ENCODE measurements around the gene DAZAP1.

DAZAP1 gene

GRCh38 chr19:1471010-1471514 lies 63.7 kb downstream of the DAZAP1 start:
- Histone ChIP-seq H2BK15ac (ENCODE audit: low read depth, poor library complexity, severe bottlenecking) (no peak overlapping the region), H3K9ac (ENCODE audit: low read length) (no peak overlapping the region), H3K4me1 (ENCODE audit: control insufficient read depth, insufficient read depth, low read depth, low read length) (peaks cover 69% of the 10 kb centered on the region), H2BK120ac (ENCODE audit: low read depth, low read length) (no peak overlapping the region), H4K91ac (ENCODE audit: low read length) (no peak overlapping the region), H3K18ac (ENCODE audit: low read depth in 1 of 2, low read length in 2 of 2) (no peak overlapping the region), H3K27ac (ENCODE audit: low read length, poor library complexity, severe bottlenecking) (no peak overlapping the region), H2AFZ (ENCODE audit: low read depth, low read length) (no peak overlapping the region), H3K4ac (ENCODE audit: low read depth in 1 of 2, low read length in 2 of 2) (no peak overlapping the region), H2AK5ac (ENCODE audit: low read length, severe bottlenecking) (no peak overlapping the region), H3K36me3 (ENCODE audit: control insufficient read depth in 1 of 2, insufficient read depth in 2 of 2, low read depth in 1 of 2, low read length in 2 of 2) (peaks cover 7 to 40% of the 10 kb centered on the region in 2 experiments), H3K23ac (ENCODE audit: low read length in 2 of 2) (peak overlapping the region in 1 of 2 experiments; percentile 70), H3K14ac (ENCODE audit: low read length in 2 of 2) (no peak overlapping the region), H4K8ac (ENCODE audit: low read length) (no peak overlapping the region), H3K9me3 (ENCODE audit: control insufficient read depth, low read length) (no peaks in the 10 kb centered on the region), H3K4me3 (ENCODE audit: insufficient read depth in 1 of 2, low read depth in 1 of 2, low read length in 2 of 2) (peak overlapping the region; percentile 5 to 37), H2BK12ac (ENCODE audit: low read length in 2 of 2) (no peak overlapping the region), H3K79me1 (replicated peaks; ENCODE audit: low read length, poor library complexity, severe bottlenecking) (peaks cover 35% of the 10 kb centered on the region), H3K4me2 (ENCODE audit: low read length, poor library complexity, severe bottlenecking) (peak overlapping the region; percentile 76), H2BK5ac (ENCODE audit: low read depth, low read length, poor library complexity, severe bottlenecking) (no peak overlapping the region), H3K27me3 (ENCODE audit: control insufficient read depth in 1 of 2, insufficient read depth in 1 of 2, low read length in 2 of 2) (peaks cover 38 to 64% of the 10 kb centered on the region in 2 experiments)
- DNase-seq: no peak
- 13% methylated on average over 28 of the region's 28 CpGs for WGBS

- Histone ChIP-seq H3K79me1 (replicated peaks; ENCODE audit: low read length, poor library complexity, severe bottlenecking) (peaks cover 37% of the 10 kb centered on the region), H2BK12ac (ENCODE audit: low read length in 2 of 2) (no peak overlapping the region), H3K4ac (ENCODE audit: low read depth in 1 of 2, low read length in 2 of 2) (no peak overlapping the region), H3K4me3 (ENCODE audit: insufficient read depth in 1 of 2, low read depth in 1 of 2, low read length in 2 of 2) (no peak overlapping the region), H3K23ac (ENCODE audit: low read length in 2 of 2) (peak overlapping the region in 1 of 2 experiments; percentile 70), H3K36me3 (ENCODE audit: control insufficient read depth in 1 of 2, insufficient read depth in 2 of 2, low read depth in 1 of 2, low read length in 2 of 2) (peaks cover 7 to 40% of the 10 kb centered on the region in 2 experiments), H4K91ac (ENCODE audit: low read length) (no peak overlapping the region), H3K14ac (ENCODE audit: low read length in 2 of 2) (no peak overlapping the region), H3K27ac (ENCODE audit: low read length, poor library complexity, severe bottlenecking) (no peak overlapping the region), H3K4me1 (ENCODE audit: control insufficient read depth, insufficient read depth, low read depth, low read length) (peaks cover 69% of the 10 kb centered on the region), H2BK15ac (ENCODE audit: low read depth, poor library complexity, severe bottlenecking) (no peak overlapping the region), H3K18ac (ENCODE audit: low read depth in 1 of 2, low read length in 2 of 2) (no peak overlapping the region), H3K4me2 (ENCODE audit: low read length, poor library complexity, severe bottlenecking) (no peak overlapping the region), H4K8ac (ENCODE audit: low read length) (no peak overlapping the region), H2BK120ac (ENCODE audit: low read depth, low read length) (no peak overlapping the region), H3K9ac (ENCODE audit: low read length) (no peak overlapping the region), H2AK5ac (ENCODE audit: low read length, severe bottlenecking) (no peak overlapping the region), H2AFZ (ENCODE audit: low read depth, low read length) (no peak overlapping the region), H2BK5ac (ENCODE audit: low read depth, low read length, poor library complexity, severe bottlenecking) (no peak overlapping the region), H3K9me3 (ENCODE audit: control insufficient read depth, low read length) (no peaks in the 10 kb centered on the region), H3K27me3 (ENCODE audit: control insufficient read depth in 1 of 2, insufficient read depth in 1 of 2, low read length in 2 of 2) (peaks cover 32 to 58% of the 10 kb centered on the region in 2 experiments)
- no peak for DNase-seq
- 44% methylated on average over 17 of the region's 24 CpGs for WGBS
Observed at GRCh38 chr19:1471515-1472160, 64.3 kb downstream of the DAZAP1 start.

GRCh38 chr19:1472231-1473084 lies 65.1 kb downstream of the DAZAP1 start:
- no peak overlapping the region for H2BK15ac ChIP-seq (ENCODE audit: low read depth, poor library complexity, severe bottlenecking)
- H2BK12ac ChIP-seq (ENCODE audit: low read length in 2 of 2): no peak overlapping the region
- no peak overlapping the region for H3K14ac ChIP-seq (ENCODE audit: low read length in 2 of 2)
- H3K79me1 ChIP-seq (replicated peaks; ENCODE audit: low read length, poor library complexity, severe bottlenecking): peaks cover 38% of the 10 kb centered on the region
- no peak overlapping the region for H3K27ac ChIP-seq (ENCODE audit: low read length, poor library complexity, severe bottlenecking)
- H3K4ac ChIP-seq (ENCODE audit: low read depth in 1 of 2, low read length in 2 of 2): no peak overlapping the region
- no peak overlapping the region for H3K9ac ChIP-seq (ENCODE audit: low read length)
- H2BK5ac ChIP-seq (ENCODE audit: low read depth, low read length, poor library complexity, severe bottlenecking): no peak overlapping the region
- no peak overlapping the region for H3K4me3 ChIP-seq (ENCODE audit: insufficient read depth in 1 of 2, low read depth in 1 of 2, low read length in 2 of 2)
- DNase-seq: no peak
- peaks cover 11 to 38% of the 10 kb centered on the region in 2 experiments for H3K36me3 ChIP-seq (ENCODE audit: control insufficient read depth in 1 of 2, insufficient read depth in 2 of 2, low read depth in 1 of 2, low read length in 2 of 2)
- no peak overlapping the region for H4K91ac ChIP-seq (ENCODE audit: low read length)
- no peak overlapping the region for H3K4me2 ChIP-seq (ENCODE audit: low read length, poor library complexity, severe bottlenecking)
- peak overlapping the region in 1 of 2 experiments; percentile 9 for H3K23ac ChIP-seq (ENCODE audit: low read length in 2 of 2)
- no peak overlapping the region for H3K18ac ChIP-seq (ENCODE audit: low read depth in 1 of 2, low read length in 2 of 2)
- H3K9me3 ChIP-seq (ENCODE audit: control insufficient read depth, low read length): no peaks in the 10 kb centered on the region
- no peak overlapping the region for H2AK5ac ChIP-seq (ENCODE audit: low read length, severe bottlenecking)
- 86% methylated on average over 43 of the region's 44 CpGs for WGBS
- no peak overlapping the region for H4K8ac ChIP-seq (ENCODE audit: low read length)
- H2BK120ac ChIP-seq (ENCODE audit: low read depth, low read length): no peak overlapping the region
- H3K27me3 ChIP-seq (ENCODE audit: control insufficient read depth in 1 of 2, insufficient read depth in 1 of 2, low read length in 2 of 2): peaks cover 29 to 51% of the 10 kb centered on the region in 2 experiments
- H2AFZ ChIP-seq (ENCODE audit: low read depth, low read length): no peak overlapping the region
- H3K4me1 ChIP-seq (ENCODE audit: control insufficient read depth, insufficient read depth, low read depth, low read length): peaks cover 61% of the 10 kb centered on the region
